ENCODE measurements around the gene KIAA1549. TPM values are rescaled to one million over a fixed set of nuclear protein-coding genes. Genes with fewer than 3 reads are reported as not detected.
"Not testable (repeated sequence)": the region's sequence is repeated elsewhere in the genome, so short reads cannot be mapped to it uniquely, and the experiment has no call there.

The KIAA1549 gene
- total RNA-seq = 1 to 10 TPM; 1.6 to 1.7 TPM

DNA sequence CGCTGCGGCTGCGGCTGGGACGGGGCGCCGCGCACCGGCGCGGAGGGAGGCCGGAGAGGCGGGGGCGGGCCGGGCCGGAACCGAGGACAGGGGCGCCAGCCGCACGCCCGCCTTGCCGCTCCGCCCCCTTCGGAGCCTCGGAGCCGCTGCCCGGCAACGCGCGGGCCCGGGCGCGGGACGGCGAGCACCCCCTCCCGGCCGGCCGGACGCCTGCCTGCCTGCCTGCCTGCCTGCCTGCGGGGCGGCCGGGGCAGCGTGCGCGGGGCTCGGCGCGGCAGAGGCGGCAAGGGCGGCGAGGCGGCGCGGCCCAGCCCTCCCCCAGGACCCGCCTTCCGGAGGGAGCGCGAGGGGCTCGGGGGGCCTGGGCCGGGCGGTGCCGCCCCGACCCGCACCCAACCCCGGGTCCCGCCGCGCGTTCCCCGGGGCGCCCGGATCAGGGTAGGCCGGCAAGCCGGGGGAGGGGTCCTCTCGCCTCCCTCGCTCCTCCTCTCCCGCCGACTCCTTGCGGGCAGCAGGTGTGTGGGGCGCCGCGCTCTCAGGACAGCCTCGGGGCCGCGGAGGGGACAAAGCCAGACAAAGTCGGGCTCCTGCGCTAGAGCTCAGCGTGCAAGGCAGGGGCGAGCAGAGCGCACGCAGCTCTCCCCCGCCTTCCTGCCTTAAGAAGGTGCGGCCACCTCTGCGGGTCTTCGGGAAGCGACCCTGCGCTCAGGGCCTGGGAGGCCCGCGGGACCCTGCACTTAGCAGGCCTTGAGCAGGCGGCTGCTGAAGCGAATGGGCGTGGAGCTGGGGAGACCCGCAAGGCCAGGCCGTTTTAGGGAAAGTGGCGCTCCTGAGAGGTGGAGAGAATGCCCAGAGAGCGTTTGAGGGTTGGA is at the start of gene KIAA1549:
KIAA1549 (minus strand) TSS at position 58 of the 872 bp plus-strand sequence. CDS start 120 bp downstream, outside the sequence.
- POLR2A ChIA-PET = no interaction called here
- CTCF ChIA-PET = no interaction called here

DNA sequence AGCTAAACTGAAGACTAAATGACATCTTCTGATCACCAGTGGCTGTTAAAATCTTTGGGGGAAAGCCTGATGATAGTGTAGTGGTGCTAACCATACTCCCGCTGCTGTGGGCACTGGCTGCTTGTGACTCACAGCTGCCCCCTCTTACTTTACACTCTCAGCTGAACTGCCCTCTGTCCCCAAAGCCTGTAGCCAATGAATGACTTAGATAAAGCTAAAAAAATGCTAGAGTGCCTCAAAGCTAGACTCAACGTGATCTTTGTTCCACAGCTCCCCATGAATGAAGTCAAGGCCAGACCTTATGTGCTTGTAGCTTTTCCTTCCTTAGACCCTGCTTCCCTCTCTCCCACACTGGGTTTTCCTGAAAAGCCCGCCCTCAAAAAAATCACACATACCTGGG is 48.2 kb upstream of the KIAA1549 start:
- CTCF ChIA-PET = interaction anchor here (0.7 kb wide), 1 partner anchor 11 kb away, joined by 3 read pairs; no protein-coding TSS in a partner anchor
- POLR2A ChIA-PET = no interaction called here

DNA sequence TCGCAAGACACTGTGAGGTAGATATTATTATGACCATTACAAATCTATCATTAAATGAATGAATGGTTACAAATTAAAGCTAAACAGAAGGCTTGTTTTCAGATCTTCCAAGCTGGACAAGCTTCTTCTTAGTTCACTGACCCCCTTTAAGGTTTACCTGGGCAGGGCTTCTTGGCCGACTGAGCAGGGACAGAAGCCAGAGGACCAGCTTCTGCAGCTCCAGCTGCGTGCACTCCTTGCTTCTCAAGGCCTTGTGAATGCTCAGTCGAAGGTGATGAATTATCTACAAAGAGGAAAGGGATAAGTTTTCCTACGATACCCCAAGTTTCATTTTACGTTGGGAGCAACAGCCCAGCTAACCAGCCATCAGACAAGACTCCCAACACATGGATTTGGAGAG is 45.4 kb upstream of the KIAA1549 start:
- POLR2A ChIA-PET = no interaction called here
- CTCF ChIA-PET = no interaction called here

DNA sequence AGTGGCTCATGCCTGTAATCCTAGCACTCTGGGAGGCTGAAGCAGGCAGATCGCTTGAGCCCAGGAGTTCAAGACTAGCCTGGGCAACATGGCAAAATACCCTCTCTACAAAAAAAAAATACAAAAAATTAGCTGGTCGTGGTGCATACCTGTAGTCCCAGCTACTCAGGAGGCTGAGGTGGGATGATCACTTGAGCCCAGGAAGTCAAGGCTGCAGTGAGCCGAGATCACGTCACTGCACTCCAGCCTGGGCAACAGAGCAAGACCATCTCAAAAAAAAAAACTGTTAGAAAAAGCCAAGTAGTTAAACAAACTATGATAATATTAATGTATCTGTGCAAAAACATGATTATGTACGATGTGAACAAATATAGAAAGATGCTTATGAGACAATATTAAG is 44.7 kb upstream of the KIAA1549 start:
- POLR2A ChIA-PET = not testable (repeated sequence)
- CTCF ChIA-PET = interaction anchor here (1.4 to 1.9 kb wide), 2 partner anchors 12 to 43 kb away, joined by 3 to 4 read pairs; no protein-coding TSS in a partner anchor

DNA sequence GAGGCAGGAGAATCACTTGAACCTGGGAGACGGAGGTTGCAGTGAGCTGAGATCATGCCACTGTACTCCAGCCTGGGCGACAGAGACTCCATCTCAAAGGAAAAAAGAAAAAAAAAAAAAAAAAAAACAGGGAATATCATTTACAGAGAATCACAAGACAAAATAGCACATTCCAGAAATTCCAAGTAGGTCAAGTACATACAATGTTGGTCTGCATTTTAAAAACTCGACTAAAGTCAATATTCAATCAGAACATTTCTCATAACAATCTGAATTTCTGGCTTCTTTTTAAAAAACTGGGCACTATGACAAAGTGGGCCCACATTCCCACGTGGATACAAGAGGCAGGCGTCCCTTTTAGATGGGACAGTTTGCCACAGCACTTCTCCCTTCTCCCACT is 41.9 kb upstream of the KIAA1549 start:
- ChIA-PET POLR2A (no interaction called here), CTCF (no interaction called here)

DNA sequence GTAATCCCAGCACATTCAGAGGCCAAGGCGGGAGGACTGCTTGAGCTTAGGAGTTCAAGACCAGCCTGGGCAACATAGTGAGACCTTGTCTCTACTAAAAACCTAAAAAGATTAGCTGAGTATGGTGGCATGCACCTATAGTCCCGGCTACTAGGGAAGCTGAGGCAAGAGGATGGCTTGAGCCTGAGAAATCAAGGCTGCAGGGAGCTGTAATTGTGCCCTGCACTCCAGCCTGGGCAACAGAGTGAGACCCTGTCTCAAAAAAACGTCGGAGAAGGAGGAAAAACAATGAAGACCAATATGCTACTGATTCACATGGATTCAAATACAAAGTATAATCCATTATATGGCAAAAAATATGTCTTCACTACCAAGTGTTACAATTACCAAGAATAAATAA is 41.1 kb upstream of the KIAA1549 start:
- CTCF ChIA-PET = interaction anchor here (0.8 kb wide), 1 partner anchor 44 kb away, joined by 3 read pairs; no protein-coding TSS in a partner anchor
- POLR2A ChIA-PET = no interaction called here

DNA sequence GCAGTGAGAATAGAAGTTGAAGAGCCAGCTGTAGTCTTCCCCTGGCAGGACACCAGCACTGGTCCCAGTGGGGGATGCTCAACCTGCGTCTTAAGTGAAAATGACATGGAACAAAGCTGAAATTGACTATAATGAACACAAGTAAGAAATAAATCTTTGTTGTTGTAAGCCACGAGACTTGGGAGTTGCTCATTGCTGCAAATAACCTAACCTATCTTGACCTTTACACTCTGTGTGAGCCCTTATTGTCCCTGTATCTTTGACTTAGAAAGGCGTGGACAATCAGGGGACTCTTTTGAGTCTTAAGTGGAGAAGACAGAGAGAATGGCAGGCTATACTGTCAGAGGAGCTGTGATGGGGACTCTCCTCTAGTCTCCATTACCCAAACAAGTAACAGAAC is 37.7 kb upstream of the KIAA1549 start:
- POLR2A ChIA-PET = interaction anchor here (0.7 kb wide), 1 partner anchor 266 kb away, joined by 3 read pairs; no protein-coding TSS in a partner anchor
- CTCF ChIA-PET = interaction anchor here (1.0 to 2.7 kb wide), 3 partner anchors 8 to 56 kb away, joined by 3 to 8 read pairs (median 3); no protein-coding TSS in a partner anchor

DNA sequence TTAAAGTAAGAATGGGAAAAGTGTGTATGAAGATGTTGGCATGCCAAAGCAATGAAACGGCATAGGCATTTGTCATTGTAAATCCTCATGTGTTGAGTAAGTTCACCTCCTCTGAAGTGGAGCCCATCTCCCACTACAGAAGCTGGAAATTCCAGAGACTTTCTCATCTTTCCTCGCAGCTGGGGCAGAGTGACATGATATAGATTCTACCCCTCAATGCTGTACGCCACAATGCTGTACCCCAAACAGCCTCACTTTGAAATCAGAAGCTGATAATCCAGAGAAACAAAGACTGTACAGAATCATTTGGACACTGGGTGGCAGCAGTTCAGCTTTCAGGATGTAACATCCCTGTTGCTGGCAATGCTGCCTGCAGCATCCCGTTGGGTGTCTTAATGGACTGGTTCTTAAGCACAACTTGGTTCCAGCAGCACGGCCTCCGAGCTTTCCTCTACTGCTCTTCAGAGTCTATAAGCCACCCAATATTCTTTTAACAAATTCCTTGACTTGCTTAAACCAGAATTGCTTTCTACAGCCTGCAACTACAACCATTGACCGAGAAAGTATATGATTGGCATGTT is 35.8 kb upstream of the KIAA1549 start:
- POLR2A ChIA-PET = no interaction called here
- CTCF ChIA-PET = interaction anchor here (0.6 to 2.7 kb wide), 7 partner anchors 29 to 230 kb away, joined by 3 to 8 read pairs (median 3); no protein-coding TSS in a partner anchor

DNA sequence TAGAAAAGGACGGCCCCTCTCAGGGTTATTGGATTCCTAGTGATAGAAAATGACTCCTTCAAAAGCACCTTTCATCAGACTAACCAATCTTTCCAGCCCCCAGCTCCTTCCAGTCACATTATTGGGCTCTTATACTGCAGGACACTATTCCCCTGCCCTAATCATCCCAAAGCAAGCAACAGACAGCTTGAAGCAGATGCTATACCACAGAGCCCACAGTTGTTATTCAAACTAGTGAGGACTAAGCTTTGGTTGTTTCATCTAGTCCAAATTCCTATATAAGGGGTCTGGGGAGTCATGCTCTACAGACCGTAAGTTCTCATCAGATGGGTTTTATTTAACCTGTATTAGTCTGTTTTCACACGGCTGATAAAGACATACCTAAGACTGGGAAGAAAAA is 30.2 kb upstream of the KIAA1549 start:
- CTCF ChIA-PET = interaction anchor here (0.7 to 0.8 kb wide), 2 partner anchors 8 to 854 kb away, joined by 3 read pairs; no protein-coding TSS in a partner anchor
- POLR2A ChIA-PET = no interaction called here

DNA sequence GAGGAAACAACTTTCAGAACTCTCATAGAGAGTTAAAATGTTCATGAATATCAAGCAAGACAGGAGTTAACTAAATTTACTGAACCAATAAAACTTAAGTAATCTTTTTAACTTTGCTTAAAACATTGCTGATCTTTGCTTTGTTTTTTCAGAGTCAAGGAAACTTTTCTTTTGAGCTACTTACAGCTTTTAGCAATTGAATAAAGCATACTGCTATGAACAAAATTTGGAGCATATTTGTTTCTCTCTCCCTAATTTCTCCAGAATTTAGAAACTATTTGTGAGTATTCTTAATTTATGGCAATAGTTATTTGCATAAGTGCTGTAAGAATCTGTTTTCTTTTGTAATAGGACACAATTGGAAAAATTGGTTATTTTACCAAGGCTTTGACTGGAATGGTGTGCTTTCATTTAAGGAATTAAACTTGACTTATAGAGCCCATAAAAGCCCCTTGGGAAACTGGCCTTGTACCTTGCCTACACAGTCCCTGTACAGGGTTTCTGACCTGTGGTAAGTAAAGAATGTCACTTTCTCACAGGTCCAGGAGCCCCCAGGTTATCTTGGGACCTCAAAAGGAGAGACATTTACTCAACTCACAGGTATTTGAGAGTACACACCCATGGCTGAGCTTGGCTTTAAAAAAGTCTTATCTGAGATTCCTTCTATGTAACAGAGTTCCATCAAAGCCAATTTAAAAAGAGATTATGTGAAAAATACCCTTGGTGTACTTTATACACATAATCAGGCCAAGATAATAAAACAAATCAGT is 23.3 kb upstream of the KIAA1549 start:
- ChIA-PET POLR2A (no interaction called here), CTCF (no interaction called here)

DNA sequence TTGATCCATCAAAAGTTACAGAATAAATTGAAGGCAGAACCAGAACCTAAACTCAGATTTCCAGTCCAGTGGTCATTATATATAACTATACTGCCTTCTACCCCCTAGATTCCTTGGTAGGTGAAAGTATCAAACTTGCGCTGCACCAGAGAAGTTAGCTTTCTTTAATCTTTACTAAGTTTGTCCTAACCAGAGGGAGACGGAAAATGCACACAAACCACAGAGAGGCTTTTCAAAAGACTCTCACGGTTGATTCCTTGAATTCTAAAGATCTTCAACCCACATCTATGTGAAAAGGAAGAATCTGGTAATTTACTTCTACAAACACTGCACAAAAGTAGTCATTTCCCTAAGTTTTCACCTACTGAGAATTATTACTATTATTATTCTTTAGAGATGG is 18.2 kb upstream of the KIAA1549 start:
- POLR2A ChIA-PET = no interaction called here
- CTCF ChIA-PET = no interaction called here

DNA sequence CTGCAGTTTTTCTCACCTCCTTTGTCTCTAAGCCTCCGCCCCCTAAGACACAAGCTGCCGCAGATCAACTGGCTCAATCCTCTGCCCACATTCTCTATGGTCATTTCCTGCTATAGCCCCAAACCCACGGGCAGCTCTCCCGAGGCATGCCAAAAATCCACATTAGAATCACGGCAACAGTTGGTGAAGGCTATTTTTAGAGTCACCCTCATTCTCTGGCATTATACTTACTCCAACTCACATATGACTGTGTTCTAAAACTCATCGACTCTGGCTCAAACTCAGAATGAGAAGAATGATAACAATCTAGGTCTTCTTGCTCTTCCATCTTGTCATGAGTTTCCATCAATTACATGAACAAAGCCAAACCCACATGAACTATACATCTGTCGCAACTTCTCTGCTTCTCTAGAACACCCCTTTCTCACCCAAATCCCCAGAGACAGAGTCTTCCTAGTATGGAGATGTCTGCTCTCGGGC is 10.9 kb upstream of the KIAA1549 start:
- ChIA-PET POLR2A (no interaction called here), CTCF (no interaction called here)

DNA sequence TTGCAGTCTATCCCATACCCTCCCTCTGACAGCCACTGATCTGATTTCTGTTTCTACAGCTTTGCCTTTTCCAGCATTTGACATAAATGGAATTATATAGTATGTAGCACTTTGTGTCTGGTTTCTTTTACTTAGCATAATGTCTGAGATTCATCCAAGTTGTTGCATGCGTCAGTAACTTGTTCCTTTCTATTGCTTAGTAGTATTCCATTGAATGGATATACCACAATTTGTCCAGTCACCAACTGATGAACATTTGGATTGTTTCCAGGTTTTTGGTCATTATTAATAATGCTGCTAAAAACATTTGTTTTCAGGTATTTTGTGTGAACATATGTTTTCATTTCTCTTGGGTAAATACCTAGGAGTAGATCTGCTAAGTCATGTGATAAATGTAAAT is 6.5 kb upstream of the KIAA1549 start:
- CTCF ChIA-PET = no interaction called here
- POLR2A ChIA-PET = no interaction called here

DNA sequence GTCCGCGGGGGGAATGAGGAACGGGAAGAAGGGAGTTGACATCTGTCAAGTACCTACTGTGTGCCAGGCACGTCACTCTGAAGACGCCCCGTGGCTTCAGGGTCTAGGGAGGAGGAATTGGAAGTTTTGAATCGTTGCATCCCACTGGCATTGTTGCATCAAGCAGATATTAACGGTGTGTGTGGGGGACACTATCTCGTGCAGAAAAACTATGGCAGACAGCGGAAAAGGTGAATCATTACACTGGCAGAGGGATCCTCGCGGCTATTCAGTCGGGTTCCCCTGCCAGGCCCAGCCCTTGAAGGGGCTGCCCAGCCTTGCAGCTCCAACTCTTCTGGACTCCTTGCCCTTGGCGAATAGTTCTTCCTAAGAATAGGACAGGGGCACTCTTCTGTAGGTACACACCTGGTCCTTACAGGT is 1.0 kb upstream of the KIAA1549 start:
- ChIA-PET POLR2A (no interaction called here), CTCF (interaction anchor here (0.6 kb wide), 1 partner anchor 78 kb away, joined by 3 read pairs; no protein-coding TSS in a partner anchor)

DNA sequence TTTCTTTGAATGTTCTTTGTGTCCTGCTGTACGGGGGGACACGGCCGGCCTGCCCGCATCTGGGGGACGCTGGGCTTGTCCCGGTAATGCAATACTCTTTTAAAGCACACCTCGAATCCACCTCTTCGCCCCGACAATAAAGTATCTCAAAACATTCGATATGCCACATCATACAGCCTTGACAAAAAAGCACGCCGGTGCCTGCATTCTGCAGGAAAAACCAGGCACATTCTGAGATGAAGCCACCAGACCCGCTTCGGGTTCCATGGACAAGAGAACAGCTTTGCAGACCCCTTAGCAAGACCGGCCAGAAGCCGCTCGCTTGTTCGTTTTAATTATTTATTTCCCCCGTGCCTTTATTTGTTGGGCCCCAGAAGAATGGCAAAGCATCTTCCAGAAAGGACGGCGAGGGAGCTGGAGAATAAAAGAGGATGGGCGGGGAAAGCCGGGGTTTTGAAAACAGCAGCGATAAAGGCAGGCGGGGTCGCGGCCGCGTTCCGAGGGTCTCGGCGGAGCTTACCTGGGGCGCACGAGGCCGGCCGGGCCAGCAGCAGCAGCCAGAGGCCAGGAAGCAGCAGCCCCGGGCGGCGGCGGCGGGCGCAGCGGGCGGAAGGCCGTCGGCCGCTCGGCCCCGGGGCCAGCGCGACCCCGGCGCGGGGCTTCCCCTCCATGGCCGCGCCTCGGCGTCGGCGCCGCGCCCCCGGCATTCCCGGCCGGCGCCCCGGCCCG is 462 bp downstream of the KIAA1549 start:
- ChIA-PET CTCF (interaction anchor here (0.7 kb wide), 1 partner anchor 94 kb away, joined by 3 read pairs; no protein-coding TSS in a partner anchor), POLR2A (interaction anchor here (0.5 kb wide), 1 partner anchor 102 kb away, joined by 3 read pairs; no protein-coding TSS in a partner anchor)

DNA sequence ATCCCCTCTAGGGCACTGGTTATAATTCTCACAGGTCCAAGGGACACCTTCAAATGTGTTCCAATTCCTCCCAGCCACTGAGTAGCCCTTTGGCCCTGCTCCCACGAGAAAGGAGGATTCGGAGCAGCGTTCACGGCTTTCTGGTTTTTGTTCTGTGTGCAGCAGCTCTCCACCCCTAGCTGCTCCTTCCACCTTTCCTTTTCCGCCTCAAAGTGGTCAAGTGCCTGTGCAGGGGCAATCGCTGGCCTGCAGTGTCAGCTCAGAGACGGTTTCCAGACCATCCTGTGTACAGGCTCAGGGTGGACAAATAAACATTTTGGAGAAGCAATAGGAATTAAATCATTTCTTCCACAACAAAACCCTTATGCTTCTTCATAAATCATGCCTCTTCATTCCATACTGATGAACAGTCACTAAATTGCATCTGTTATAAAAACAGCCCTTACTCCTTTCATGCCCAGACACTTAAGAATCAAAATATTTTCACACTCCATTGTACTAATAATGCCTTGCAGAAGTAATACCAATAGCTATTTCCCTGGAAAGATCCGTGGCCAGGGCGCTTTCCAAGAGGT is 1.1 kb downstream of the KIAA1549 start:
- ChIA-PET CTCF (interaction anchor here (0.7 kb wide), 1 partner anchor 94 kb away, joined by 3 read pairs; no protein-coding TSS in a partner anchor), POLR2A (no interaction called here)

DNA sequence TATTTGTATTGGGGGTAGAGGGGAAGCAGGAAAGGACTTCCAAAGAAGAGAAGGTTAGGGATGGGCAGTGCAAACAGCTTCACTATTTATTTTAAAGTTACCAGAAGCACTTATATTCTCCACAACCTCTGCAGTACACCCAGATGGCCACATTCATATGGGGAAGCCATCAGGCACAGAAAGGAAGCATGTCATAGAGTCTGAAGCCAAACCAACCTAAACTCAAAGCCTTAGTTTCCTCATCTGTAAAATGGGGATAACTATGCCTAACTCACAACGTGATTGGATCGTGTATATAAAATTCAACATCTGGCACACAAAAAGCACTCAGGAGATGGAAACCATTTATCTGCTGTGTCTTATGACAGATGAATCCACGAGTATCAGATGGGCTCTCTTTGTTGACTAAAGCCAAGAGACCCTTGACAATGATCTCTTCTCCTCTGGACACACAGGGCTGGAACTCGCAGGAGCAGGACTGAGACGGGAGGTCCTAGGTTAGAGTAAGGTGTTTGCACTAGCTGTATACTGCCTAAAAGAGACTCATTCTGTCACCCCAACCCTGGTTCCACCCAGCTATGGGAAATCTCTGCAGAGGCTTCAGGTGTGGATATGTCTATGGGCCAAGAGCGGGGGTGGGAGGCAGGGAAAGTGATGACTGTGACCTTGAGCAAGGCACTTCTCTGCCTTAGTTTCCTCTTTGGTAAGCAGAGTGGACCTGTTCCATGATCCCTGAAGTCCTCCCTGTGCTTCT is 1.8 kb downstream of the KIAA1549 start:
- POLR2A ChIA-PET = no interaction called here

DNA sequence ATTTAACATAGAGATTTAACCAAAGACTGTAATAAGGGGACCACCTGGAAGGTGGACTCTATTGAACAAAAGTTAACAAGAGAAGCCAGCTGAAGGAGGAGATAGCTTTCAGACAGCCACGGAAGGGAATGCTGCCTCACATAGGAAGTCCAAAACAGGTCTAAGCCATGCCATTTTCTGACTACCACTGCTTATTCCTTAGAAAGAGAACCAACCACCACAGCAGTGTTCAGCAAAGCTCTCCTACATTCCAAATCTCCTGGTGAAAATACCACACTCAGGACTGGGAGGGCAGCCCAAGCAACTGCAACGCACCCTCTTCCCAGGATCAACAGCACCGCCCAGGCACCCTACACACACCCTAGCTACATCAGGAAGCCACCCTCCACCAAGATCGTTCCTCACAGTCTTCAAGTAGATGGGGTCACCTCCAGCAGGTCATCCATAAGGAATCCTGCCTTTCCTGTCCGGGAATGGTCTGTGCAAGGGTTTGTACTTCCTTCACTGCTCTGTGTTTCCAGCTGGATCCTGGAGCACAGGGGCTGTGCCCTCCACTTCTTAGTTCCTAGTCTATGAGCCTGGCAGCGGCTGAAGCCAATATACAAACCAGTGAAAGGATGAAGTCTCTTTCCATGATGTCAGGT is 2.5 kb downstream of the KIAA1549 start:
- CTCF ChIA-PET = interaction anchor here (0.6 kb wide), 1 partner anchor 222 kb away, joined by 3 read pairs; no protein-coding TSS in a partner anchor

More for the DNA sequence above, 1.8 kb downstream of the KIAA1549 start:
- CTCF ChIA-PET = no interaction called here

More for the DNA sequence above, 2.5 kb downstream of the KIAA1549 start:
- POLR2A ChIA-PET = no interaction called here

Measured in activated CD8-positive, alpha-beta memory T cell treated with anti-CD3 and anti-CD28 coated beads for 36 hours (primary cell).